Measurements from ENCODE around the gene ADAMTSL1. TPM values are rescaled to one million over a fixed set of nuclear protein-coding genes. Genes with fewer than 3 reads are reported as not detected.

The ADAMTSL1 gene
- total and polyA plus RNA-seq, 9 donors = 1.2 to 20.0 (median 6.1) TPM

DNA sequence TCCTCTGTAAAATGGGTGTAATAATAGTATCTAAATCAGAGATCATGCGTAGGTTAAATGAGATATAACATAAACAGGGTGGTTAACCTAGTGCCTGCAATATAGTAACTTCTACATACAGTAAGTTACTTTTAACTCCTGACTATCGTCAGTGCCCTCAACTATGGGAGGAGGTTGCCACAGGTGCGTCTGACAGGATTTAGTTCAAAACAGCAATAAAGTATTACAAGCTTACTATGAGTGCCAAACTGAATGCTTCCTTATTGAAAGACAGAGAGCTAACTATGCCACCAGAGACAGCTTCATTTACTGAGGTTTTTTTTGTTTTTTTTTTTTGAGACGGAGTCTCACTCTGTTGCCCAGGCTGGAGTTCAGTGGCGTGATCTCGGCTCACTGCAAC lies 209.0 kb downstream of the ADAMTSL1 start:
- no peak for DNase-seq
- Histone ChIP-seq H3K4me3 (no peak overlapping the region), H3K27me3 (no peaks in the 10 kb centered on the region), H3K9me3 (no peaks in the 10 kb centered on the region), H3K36me3 (no peaks in the 10 kb centered on the region), H3K27ac (no peak overlapping the region), H3K4me1 (ENCODE audit: insufficient read depth) (no peaks in the 10 kb centered on the region)
- 78 to 94% (median 84%) methylated on average over 6 of the region's 6 CpGs for WGBS, 3 donors
- intact Hi-C loops (cut with DNase I) = no loop called here
- TF ChIP-seq EP300 (IDR thresholded peaks at IDR 0.05) = no peak
- no peak for TF ChIP-seq POLR2A (IDR thresholded peaks at IDR 0.05)
- TF ChIP-seq, protein P1, sequence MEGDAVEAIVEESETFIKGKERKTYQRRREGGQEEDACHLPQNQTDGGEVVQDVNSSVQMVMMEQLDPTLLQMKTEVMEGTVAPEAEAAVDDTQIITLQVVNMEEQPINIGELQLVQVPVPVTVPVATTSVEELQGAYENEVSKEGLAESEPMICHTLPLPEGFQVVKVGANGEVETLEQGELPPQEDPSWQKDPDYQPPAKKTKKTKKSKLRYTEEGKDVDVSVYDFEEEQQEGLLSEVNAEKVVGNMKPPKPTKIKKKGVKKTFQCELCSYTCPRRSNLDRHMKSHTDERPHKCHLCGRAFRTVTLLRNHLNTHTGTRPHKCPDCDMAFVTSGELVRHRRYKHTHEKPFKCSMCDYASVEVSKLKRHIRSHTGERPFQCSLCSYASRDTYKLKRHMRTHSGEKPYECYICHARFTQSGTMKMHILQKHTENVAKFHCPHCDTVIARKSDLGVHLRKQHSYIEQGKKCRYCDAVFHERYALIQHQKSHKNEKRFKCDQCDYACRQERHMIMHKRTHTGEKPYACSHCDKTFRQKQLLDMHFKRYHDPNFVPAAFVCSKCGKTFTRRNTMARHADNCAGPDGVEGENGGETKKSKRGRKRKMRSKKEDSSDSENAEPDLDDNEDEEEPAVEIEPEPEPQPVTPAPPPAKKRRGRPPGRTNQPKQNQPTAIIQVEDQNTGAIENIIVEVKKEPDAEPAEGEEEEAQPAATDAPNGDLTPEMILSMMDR (IDR thresholded peaks at IDR 0.05) = no peak

DNA sequence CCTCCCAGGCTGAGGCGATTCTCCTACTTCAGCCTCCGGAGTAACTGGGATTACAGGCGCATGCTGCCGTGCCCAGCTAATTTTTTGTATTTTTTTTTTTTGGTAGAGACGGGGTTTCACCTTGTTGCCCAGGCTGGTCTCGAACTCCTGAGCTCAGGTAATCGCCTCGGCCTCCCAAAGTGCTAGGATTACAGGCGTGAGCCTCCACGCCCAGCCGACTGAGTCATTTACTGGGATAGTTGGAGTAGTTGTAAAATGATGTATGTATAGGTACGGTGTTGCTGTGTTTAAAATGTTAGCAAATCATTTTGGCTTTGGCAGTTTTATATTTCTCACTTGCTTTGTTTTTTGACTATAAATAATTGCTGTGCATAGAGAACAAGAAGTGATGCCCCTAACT lies 209.4 kb downstream of the ADAMTSL1 start:
- no peaks in the 10 kb centered on the region for H3K9me3 ChIP-seq
- H3K4me1 ChIP-seq (ENCODE audit: insufficient read depth) = no peaks in the 10 kb centered on the region
- intact Hi-C loops (cut with DNase I) = no loop called here
- H3K27me3 ChIP-seq = no peaks in the 10 kb centered on the region
- H3K36me3 ChIP-seq = no peaks in the 10 kb centered on the region
- H3K4me3 ChIP-seq = no peak overlapping the region
- no peak for TF ChIP-seq EP300 (IDR thresholded peaks at IDR 0.05)
- no peak for TF ChIP-seq POLR2A (IDR thresholded peaks at IDR 0.05)
- TF ChIP-seq, protein P1 (IDR thresholded peaks at IDR 0.05) = no peak
- DNase-seq = no peak
- H3K27ac ChIP-seq = no peak overlapping the region
- 89 to 95% (median 93%) methylated on average over 12 of the region's 12 CpGs for WGBS, 3 donors

DNA sequence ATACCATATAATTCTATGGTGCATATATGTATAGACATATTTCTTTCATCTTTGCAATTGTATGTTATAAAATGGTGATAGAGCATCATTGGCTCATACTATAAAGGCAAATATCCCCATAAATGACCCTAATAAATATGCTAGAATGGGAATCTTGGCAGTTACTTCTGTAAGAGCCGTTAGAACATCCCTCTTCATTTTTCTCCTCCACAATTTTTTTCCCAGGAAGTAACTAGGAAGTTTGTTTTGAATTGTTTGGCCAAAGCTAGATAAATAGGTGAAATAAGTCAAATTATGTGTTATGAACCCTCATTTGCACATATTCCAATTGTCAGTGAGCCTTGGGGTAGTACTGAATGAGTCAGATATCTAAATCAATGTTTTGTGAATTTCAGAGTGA lies 209.9 kb downstream of the ADAMTSL1 start:
- no peaks in the 10 kb centered on the region for H3K9me3 ChIP-seq
- no peak overlapping the region for H3K4me3 ChIP-seq
- intact Hi-C loops (cut with DNase I) = no loop called here
- 8 to 23% (median 12%) methylated on average over 1 of the region's 1 CpG for WGBS, 3 donors
- H3K36me3 ChIP-seq = no peaks in the 10 kb centered on the region
- no peak overlapping the region for H3K27ac ChIP-seq
- H3K27me3 ChIP-seq = no peaks in the 10 kb centered on the region
- no peak for TF ChIP-seq EP300 (IDR thresholded peaks at IDR 0.05)
- no peak for TF ChIP-seq POLR2A (IDR thresholded peaks at IDR 0.05)
- TF ChIP-seq, protein P1 (IDR thresholded peaks at IDR 0.05) = no peak
- H3K4me1 ChIP-seq (ENCODE audit: insufficient read depth) = no peaks in the 10 kb centered on the region
- DNase-seq = no peak

DNA sequence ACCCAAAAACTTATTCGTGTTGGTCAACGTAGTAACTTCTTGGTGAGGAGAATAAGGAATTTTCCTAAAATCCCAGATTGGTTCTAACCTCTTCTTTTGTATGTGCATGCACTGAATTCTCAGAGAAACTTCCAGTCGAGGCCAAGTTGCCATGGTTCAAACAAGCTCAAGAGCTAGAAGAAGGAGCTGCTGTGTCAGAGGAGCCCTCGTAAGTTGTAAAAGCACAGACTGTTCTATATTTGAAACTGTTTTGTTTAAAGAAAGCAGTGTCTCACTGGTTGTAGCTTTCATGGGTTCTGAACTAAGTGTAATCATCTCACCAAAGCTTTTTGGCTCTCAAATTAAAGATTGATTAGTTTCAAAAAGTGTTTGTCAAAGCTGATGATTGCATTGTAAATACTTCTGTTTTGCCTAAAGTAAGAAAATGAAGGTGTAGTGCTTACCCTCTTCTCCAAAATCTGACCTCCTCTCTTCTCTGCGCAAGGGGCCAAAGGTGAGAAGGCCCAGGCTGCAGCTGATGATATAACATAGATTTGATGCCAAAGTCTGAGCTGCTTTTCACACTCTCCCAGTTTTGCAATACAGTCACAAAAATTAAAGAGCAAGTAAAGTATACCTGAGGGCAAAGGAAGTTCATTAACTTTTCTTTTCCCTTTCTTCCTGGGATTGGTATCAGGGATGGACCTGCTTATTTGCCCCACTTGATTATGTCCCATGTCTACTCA lies 210.8 kb downstream of the ADAMTSL1 start:
- DNase-seq = no peak
- H3K4me3 ChIP-seq = no peak overlapping the region
- H3K27ac ChIP-seq = no peak overlapping the region
- intact Hi-C loops (cut with DNase I) = no loop called here
- H3K36me3 ChIP-seq = no peaks in the 10 kb centered on the region
- H3K4me1 ChIP-seq (ENCODE audit: insufficient read depth) = no peaks in the 10 kb centered on the region
- no peaks in the 10 kb centered on the region for H3K9me3 ChIP-seq
- WGBS, 3 donors = 35 to 57% (median 50%) methylated on average over 5 of the region's 5 CpGs
- H3K27me3 ChIP-seq = no peaks in the 10 kb centered on the region
- TF ChIP-seq POLR2A (IDR thresholded peaks at IDR 0.05) (no peak), EP300 (IDR thresholded peaks at IDR 0.05) (no peak)
- TF ChIP-seq, protein P1 (IDR thresholded peaks at IDR 0.05) = no peak
